Ureter (tissue), 1 donor: ENCODE measurements around the gene ZNF766. TPM values are rescaled to one million over a fixed set of nuclear protein-coding genes. Genes with fewer than 3 reads are reported as not detected.
A peak's percentile ranks its signal among the peaks of the same experiment; 100 is the strongest.
"Not testable (repeated sequence)": the region's sequence is repeated elsewhere in the genome, so short reads cannot be mapped to it uniquely, and the experiment has no call there.

ENCODE experiments used
- DNase-seq: peaks from one replicate; pipeline ENCODE4 v3.0.0-alpha.2; 2020; ENCODE audit warnings: low spot score
- total RNA-seq: library from RNA; stranded (reverse); gene quantifications from one replicate; pipeline ENCODE4 v1.2.4, GENCODE V29; 2023
- donor health status: DM: yes; HTN: yes; CAD: no.

ZNF766 gene
- total RNA-seq, 1 donor from 2014 or later: 31.8 TPM

- no peak for DNase-seq
Observed at GRCh38 chr19:52275988-52276387, 6.6 kb downstream of the ZNF766 start.

GRCh38 chr19:52277471-52277870 lies 8.1 kb downstream of the ZNF766 start:
- DNase-seq: no peak

GRCh38 chr19:52286256-52286655 lies 16.9 kb downstream of the ZNF766 start:
- no peak for DNase-seq

- no peak for DNase-seq
Observed at GRCh38 chr19:52291781-52292180, 22.4 kb downstream of the ZNF766 start.

- not testable (repeated sequence) for DNase-seq
Observed at GRCh38 chr19:52292946-52293345, 23.6 kb downstream of the ZNF766 start.

- DNase-seq: no peak
Observed at GRCh38 chr19:52296400-52296772, 27.0 kb downstream of the ZNF766 start.

GRCh38 chr19:52296773-52297600 lies 27.6 kb downstream of the ZNF766 start, which contains the start of gene ZNF480:
Gene ZNF480, plus strand, starts transcription at chr19:52297169. Its CDS starts 3,244 bp downstream, at chr19:52300413.
- DNase-seq: peak; percentile 88

- no peak for DNase-seq
Observed at GRCh38 chr19:52297601-52298364, 28.4 kb downstream of the ZNF766 start.

GRCh38 chr19:52307275-52307674 lies 37.9 kb downstream of the ZNF766 start:
- DNase-seq: no peak

- no peak for DNase-seq
Observed at GRCh38 chr19:52322429-52322828, 53.0 kb downstream of the ZNF766 start.

- DNase-seq: no peak
Observed at GRCh38 chr19:52331757-52332156, 62.4 kb downstream of the ZNF766 start.

- DNase-seq: no peak
Observed at GRCh38 chr19:52335768-52336116, 66.4 kb downstream of the ZNF766 start.

GRCh38 chr19:52336117-52336790 lies 66.9 kb downstream of the ZNF766 start, which contains the start of gene ZNF610:
Gene ZNF610, plus strand, starts transcription at chr19:52336243. Its CDS starts 12,930 bp downstream, at chr19:52349173.
- peak; percentile 93 for DNase-seq

- no peak for DNase-seq
Observed at GRCh38 chr19:52336791-52337381, 67.5 kb downstream of the ZNF766 start.

GRCh38 chr19:52339022-52339421 lies 69.6 kb downstream of the ZNF766 start:
- not testable (repeated sequence) for DNase-seq

- DNase-seq: peak; percentile 51
Observed at GRCh38 chr19:52343548-52343947, 74.2 kb downstream of the ZNF766 start.

GRCh38 chr19:52345162-52345561 lies 75.8 kb downstream of the ZNF766 start:
- no peak for DNase-seq

Other genes starting within 250 kb of the ZNF766 start
- gene ZNF614, start 241.2 kb upstream of the ZNF766 start, total RNA-seq: 10.0 TPM
- 19.7 TPM for gene ZNF432, start 220.7 kb upstream of the ZNF766 start, total RNA-seq
- gene ZNF841, start 173.8 kb upstream of the ZNF766 start, total RNA-seq: 38.7 TPM
- gene ZNF616, start 129.6 kb upstream of the ZNF766 start, total RNA-seq: 16.0 TPM
- gene ZNF836, start 98.0 kb upstream of the ZNF766 start, total RNA-seq: 22.0 TPM
- 259 TPM for gene PPP2R1A, start 79.5 kb upstream of the ZNF766 start, total RNA-seq
- 23.8 TPM for gene ZNF480, start 27.6 kb downstream of the ZNF766 start, total RNA-seq
- gene ZNF610, start 66.7 kb downstream of the ZNF766 start, total RNA-seq: 6.9 TPM
- 37.5 TPM for gene ZNF880, start 100.3 kb downstream of the ZNF766 start, total RNA-seq
- 56.3 TPM for gene ZNF528, start 128.3 kb downstream of the ZNF766 start, total RNA-seq
- not detected for gene ZNF534, start 159.6 kb downstream of the ZNF766 start, total RNA-seq
- 5.1 TPM for gene ZNF578, start 184.0 kb downstream of the ZNF766 start, total RNA-seq